ENCODE data around the gene RNF180.
"Not testable (repeated sequence)": the region's sequence is repeated elsewhere in the genome, so short reads cannot be mapped to it uniquely, and the experiment has no call there.

DNA sequence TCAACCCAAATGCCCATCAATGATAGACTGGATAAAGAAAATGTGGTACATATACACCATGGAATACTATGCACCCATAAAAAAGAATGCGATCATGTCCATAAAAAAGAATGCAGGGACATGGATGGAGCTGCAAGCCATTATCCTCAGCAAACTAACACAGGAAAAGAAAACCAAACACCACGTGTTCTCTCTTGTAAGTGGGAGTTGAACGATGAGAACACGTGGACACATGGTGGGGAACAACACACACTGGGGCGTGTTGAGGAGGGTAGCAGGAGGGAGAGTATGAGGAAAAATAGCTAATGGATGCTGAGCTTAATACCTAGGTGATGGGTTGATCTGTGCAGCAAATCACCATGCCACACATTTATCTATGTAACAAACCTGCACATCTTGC is 233.1 kb downstream of the RNF180 start:
- TF ChIP-seq POLR2AphosphoS5 (IDR thresholded peaks at IDR 0.05; ENCODE audit: low read length); CEBPB (IDR thresholded peaks at IDR 0.05; ENCODE audit: borderline replicate concordance in 1 of 2, low read depth in 2 of 2, low read length in 2 of 2); TARDBP (IDR thresholded peaks at IDR 0.05; ENCODE audit: borderline replicate concordance): not testable (repeated sequence)
- TF ChIP-seq, protein P1, sequence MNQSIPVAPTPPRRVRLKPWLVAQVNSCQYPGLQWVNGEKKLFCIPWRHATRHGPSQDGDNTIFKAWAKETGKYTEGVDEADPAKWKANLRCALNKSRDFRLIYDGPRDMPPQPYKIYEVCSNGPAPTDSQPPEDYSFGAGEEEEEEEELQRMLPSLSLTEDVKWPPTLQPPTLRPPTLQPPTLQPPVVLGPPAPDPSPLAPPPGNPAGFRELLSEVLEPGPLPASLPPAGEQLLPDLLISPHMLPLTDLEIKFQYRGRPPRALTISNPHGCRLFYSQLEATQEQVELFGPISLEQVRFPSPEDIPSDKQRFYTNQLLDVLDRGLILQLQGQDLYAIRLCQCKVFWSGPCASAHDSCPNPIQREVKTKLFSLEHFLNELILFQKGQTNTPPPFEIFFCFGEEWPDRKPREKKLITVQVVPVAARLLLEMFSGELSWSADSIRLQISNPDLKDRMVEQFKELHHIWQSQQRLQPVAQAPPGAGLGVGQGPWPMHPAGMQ (IDR thresholded peaks at IDR 0.05; ENCODE audit: borderline replicate concordance): not testable (repeated sequence)
